Uterus (tissue), 2 donors: Measurements from ENCODE around the gene AKR1D1.

ENCODE experiments used
- POLR2A ChIP-seq, 2 donors: fragments of 450-650 bp; IDR thresholded peaks; one replicate each; pipeline ENCODE4 v1.6.1; 2016; ENCODE audit warnings: antibody characterized with exemption in 2 of 2, mild to moderate bottlenecking in 1 of 2, moderate library complexity in 1 of 2
- TF ChIP-seq, protein P1 (sequence below), 4 experiments: fragments of 200-600 bp in 2 of 4; fragments of 450-650 bp in 2 of 4; sonication (generic) in 2 of 4; IDR thresholded peaks; one replicate each; pipeline ENCODE4 v1.5.1; 2016 to 2019; ENCODE audit warnings: antibody characterized with exemption in 4 of 4, mild to moderate bottlenecking in 2 of 4, moderate library complexity in 1 of 4

DNA sequence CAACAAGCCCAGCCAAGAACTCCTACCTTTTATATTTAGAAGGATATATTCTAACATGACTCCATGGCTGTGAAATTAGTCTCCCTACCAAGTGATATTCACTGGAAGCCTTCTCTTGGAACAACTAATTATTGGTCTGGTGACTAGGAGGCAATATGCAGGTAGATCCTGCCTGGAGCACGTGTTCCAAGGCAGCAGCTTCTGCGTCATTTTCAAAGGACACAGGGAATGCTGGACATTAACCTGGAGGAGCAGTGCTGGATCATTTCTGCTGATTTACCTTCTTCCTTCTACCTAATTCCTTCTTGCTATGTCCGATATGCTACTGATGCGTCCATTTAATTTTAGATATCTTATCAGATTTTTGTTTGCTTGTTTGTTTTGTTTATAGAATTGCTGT is 5.6 kb downstream of the AKR1D1 start:
- TF ChIP-seq, protein P1, sequence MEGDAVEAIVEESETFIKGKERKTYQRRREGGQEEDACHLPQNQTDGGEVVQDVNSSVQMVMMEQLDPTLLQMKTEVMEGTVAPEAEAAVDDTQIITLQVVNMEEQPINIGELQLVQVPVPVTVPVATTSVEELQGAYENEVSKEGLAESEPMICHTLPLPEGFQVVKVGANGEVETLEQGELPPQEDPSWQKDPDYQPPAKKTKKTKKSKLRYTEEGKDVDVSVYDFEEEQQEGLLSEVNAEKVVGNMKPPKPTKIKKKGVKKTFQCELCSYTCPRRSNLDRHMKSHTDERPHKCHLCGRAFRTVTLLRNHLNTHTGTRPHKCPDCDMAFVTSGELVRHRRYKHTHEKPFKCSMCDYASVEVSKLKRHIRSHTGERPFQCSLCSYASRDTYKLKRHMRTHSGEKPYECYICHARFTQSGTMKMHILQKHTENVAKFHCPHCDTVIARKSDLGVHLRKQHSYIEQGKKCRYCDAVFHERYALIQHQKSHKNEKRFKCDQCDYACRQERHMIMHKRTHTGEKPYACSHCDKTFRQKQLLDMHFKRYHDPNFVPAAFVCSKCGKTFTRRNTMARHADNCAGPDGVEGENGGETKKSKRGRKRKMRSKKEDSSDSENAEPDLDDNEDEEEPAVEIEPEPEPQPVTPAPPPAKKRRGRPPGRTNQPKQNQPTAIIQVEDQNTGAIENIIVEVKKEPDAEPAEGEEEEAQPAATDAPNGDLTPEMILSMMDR (IDR thresholded peaks at IDR 0.05): no peak
- TF ChIP-seq POLR2A (IDR thresholded peaks at IDR 0.05): no peak
